HG03060 (cell line): ENCODE results near the gene ARHGAP9.

Experiments
- ATAC-seq: cut with Tn5 transposase; IDR thresholded peaks from one replicate; pipeline ENCODE4 v1.9.1; 2021; ENCODE audit warnings: low read depth, moderate number of reproducible peaks; ENCODE audit not compliant: unreplicated experiment

ARHGAP9 gene

GRCh38 chr12:57479376-57480115 is at the start of gene ARHGAP9:
TSS of gene ARHGAP9 (minus strand) at chr12:57479866. CDS start at chr12:57479406, 460 bp downstream.
- ATAC-seq = no peak

- no peak for ATAC-seq
Measured at GRCh38 chr12:57528831-57529555, 49.3 kb upstream of the ARHGAP9 start.

- no peak for ATAC-seq
Measured at GRCh38 chr12:57528176-57528575, 48.5 kb upstream of the ARHGAP9 start.

- ATAC-seq = no peak
Measured at GRCh38 chr12:57527184-57527583, 47.5 kb upstream of the ARHGAP9 start.

- no peak for ATAC-seq
Measured at GRCh38 chr12:57526477-57527126, 46.9 kb upstream of the ARHGAP9 start.

GRCh38 chr12:57525615-57526383 is 46.1 kb upstream of the ARHGAP9 start:
- no peak for ATAC-seq

- ATAC-seq = no peak
Measured at GRCh38 chr12:57524814-57525614, 45.3 kb upstream of the ARHGAP9 start.

GRCh38 chr12:57523706-57524614 is 44.3 kb upstream of the ARHGAP9 start:
- no peak for ATAC-seq

- no peak for ATAC-seq
Measured at GRCh38 chr12:57522887-57523705, 43.4 kb upstream of the ARHGAP9 start.

- ATAC-seq = peak; percentile 28
Measured at GRCh38 chr12:57522011-57522886, 42.6 kb upstream of the ARHGAP9 start, which contains the start of gene MBD6. TSS of gene MBD6 (plus strand) at chr12:57522824. CDS start at chr12:57524304, 1,480 bp downstream.

- no peak for ATAC-seq
Measured at GRCh38 chr12:57521525-57522010, 41.9 kb upstream of the ARHGAP9 start.

- peak; percentile 59 for ATAC-seq
Measured at GRCh38 chr12:57520053-57520818, 40.6 kb upstream of the ARHGAP9 start, which contains the start of gene DDIT3. TSS of gene DDIT3 (minus strand) at chr12:57520514. CDS start at chr12:57517406, 3,108 bp downstream.

- no peak for ATAC-seq
Measured at GRCh38 chr12:57519796-57520052, 40.1 kb upstream of the ARHGAP9 start.

- ATAC-seq = no peak
Measured at GRCh38 chr12:57518920-57519795, 39.5 kb upstream of the ARHGAP9 start.
